GM19455 (cell line): ENCODE measurements around the gene EXOSC7.
"Not testable (repeated sequence)": the region's sequence is repeated elsewhere in the genome, so short reads cannot be mapped to it uniquely, and the experiment has no call there.

Source experiments
- ATAC-seq: cut with Tn5 transposase; IDR thresholded peaks from one replicate; pipeline ENCODE4 v1.9.1; 2021; ENCODE audit not compliant: unreplicated experiment

Gene EXOSC7

GRCh38 chr3:45053805-45054195, 77.8 kb downstream of the EXOSC7 start:
- not testable (repeated sequence) for ATAC-seq

- ATAC-seq: no peak
Observed at GRCh38 chr3:45054196-45054857, 78.3 kb downstream of the EXOSC7 start.

GRCh38 chr3:45055032-45055410, 79.0 kb downstream of the EXOSC7 start:
- no peak for ATAC-seq

- ATAC-seq: no peak
Observed at GRCh38 chr3:45055411-45056143, 79.5 kb downstream of the EXOSC7 start.

GRCh38 chr3:45056608-45057301, 80.7 kb downstream of the EXOSC7 start:
- no peak for ATAC-seq

- ATAC-seq: no peak
Observed at GRCh38 chr3:45057557-45057956, 81.5 kb downstream of the EXOSC7 start.

GRCh38 chr3:45059132-45059531, 83.1 kb downstream of the EXOSC7 start:
- no peak for ATAC-seq

GRCh38 chr3:45060165-45060892, 84.3 kb downstream of the EXOSC7 start:
- ATAC-seq: no peak
